Measurements from ENCODE around the gene SAP30BP.

Gene SAP30BP

DNA sequence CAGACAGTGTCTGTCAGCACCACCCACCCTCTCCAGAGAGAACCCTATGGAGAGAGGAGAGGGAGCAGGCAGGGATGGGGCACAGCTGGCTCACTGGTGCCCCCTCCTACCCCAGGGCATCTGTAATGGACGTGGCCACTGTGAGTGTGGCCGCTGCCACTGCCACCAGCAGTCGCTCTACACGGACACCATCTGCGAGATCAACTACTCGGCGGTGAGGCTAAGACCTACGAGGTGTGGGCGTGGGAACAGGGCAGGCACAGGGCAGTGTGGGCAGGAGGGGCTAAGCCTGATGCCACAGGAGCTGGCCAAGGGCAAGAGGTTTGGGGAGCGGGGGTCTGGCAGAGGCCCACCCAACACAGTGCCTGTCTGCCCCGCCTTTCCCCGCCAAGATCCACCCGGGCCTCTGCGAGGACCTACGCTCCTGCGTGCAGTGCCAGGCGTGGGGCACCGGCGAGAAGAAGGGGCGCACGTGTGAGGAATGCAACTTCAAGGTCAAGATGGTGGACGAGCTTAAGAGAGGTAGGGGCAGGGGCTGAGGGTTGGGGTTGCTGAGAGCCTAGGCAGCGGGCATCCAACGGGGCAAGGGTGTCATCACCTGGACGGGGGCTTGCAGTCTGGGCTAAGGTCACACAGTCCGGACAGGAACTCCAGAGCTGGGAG is 69.2 kb downstream of the SAP30BP start:
- Histone ChIP-seq H2AFZ (ENCODE audit: low read depth, low read length, severe bottlenecking) (no peak overlapping the region), H3K9ac (ENCODE audit: low read length) (no peak overlapping the region), H3F3A (ENCODE audit: insufficient read depth) (no peaks in the 10 kb centered on the region), H3K27ac (ENCODE audit: low read depth, low read length) (no peak overlapping the region), H3K9me2 (replicated peaks; ENCODE audit: insufficient read depth, low read length) (no peaks in the 10 kb centered on the region), H4K20me1 (ENCODE audit: low read depth, low read length) (no peaks in the 10 kb centered on the region), H3K4me2 (ENCODE audit: low read depth, low read length, poor library complexity, severe bottlenecking) (no peak overlapping the region), H3K79me2 (ENCODE audit: insufficient read depth, low read length) (no peaks in the 10 kb centered on the region), H3K36me3 (ENCODE audit: low read length) (no peaks in the 10 kb centered on the region), H3K9me3 (ENCODE audit: insufficient read depth, low read length) (no peaks in the 10 kb centered on the region), H3K27me3 (ENCODE audit: low read length) (no peaks in the 10 kb centered on the region), H3K4me3 (ENCODE audit: insufficient read depth, low read length, poor library complexity, severe bottlenecking) (no peak overlapping the region)
- TF ChIP-seq, protein P1, sequence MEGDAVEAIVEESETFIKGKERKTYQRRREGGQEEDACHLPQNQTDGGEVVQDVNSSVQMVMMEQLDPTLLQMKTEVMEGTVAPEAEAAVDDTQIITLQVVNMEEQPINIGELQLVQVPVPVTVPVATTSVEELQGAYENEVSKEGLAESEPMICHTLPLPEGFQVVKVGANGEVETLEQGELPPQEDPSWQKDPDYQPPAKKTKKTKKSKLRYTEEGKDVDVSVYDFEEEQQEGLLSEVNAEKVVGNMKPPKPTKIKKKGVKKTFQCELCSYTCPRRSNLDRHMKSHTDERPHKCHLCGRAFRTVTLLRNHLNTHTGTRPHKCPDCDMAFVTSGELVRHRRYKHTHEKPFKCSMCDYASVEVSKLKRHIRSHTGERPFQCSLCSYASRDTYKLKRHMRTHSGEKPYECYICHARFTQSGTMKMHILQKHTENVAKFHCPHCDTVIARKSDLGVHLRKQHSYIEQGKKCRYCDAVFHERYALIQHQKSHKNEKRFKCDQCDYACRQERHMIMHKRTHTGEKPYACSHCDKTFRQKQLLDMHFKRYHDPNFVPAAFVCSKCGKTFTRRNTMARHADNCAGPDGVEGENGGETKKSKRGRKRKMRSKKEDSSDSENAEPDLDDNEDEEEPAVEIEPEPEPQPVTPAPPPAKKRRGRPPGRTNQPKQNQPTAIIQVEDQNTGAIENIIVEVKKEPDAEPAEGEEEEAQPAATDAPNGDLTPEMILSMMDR (IDR thresholded peaks at IDR 0.05; ENCODE audit: insufficient read depth, low read length, poor library complexity, severe bottlenecking), result no peak
- no peak for TF ChIP-seq EZH2phosphoT487 (conservative IDR thresholded peaks at IDR 0.05; ENCODE audit: low read length)

DNA sequence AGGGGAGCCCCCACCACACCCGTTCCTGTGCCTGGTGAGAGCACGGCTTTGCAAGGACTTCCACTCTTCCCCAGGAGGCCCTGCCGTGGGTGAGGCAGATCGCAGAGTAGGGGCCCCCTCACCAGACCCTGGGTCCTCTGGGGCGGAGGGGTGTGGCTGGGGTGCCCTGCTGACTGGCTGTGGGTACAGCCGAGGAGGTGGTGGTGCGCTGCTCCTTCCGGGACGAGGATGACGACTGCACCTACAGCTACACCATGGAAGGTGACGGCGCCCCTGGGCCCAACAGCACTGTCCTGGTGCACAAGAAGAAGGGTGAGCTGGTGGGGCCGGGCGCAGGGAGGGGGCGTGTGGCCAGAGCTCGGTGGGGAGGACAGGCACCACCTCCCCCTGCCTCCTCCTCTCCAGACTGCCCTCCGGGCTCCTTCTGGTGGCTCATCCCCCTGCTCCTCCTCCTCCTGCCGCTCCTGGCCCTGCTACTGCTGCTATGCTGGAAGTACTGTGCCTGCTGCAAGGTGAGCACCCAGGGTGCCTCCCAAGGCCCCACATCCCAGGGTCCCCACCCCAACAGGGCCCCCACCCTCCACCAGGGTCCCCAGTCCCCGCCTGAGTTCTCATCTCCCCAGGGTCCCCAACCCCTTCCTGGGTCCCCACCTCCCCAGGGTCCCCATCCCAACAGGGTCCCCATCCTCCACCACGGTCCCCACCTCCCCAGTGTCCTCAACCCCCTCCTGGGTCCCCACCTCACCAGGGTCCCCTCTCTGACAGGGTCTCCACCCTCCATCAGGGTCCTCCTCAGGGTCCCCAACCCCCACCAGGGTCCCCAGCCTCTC is 70.2 kb downstream of the SAP30BP start:
- no peaks in the 10 kb centered on the region for H3K9me2 ChIP-seq (replicated peaks; ENCODE audit: insufficient read depth, low read length)
- no peak overlapping the region for H3K27ac ChIP-seq (ENCODE audit: low read depth, low read length)
- no peaks in the 10 kb centered on the region for H4K20me1 ChIP-seq (ENCODE audit: low read depth, low read length)
- H3F3A ChIP-seq (ENCODE audit: insufficient read depth), result no peaks in the 10 kb centered on the region
- no peaks in the 10 kb centered on the region for H3K27me3 ChIP-seq (ENCODE audit: low read length)
- H3K36me3 ChIP-seq (ENCODE audit: low read length), result no peaks in the 10 kb centered on the region
- no peak overlapping the region for H2AFZ ChIP-seq (ENCODE audit: low read depth, low read length, severe bottlenecking)
- no peaks in the 10 kb centered on the region for H3K79me2 ChIP-seq (ENCODE audit: insufficient read depth, low read length)
- H3K4me3 ChIP-seq (ENCODE audit: insufficient read depth, low read length, poor library complexity, severe bottlenecking), result no peak overlapping the region
- H3K4me2 ChIP-seq (ENCODE audit: low read depth, low read length, poor library complexity, severe bottlenecking), result no peak overlapping the region
- no peaks in the 10 kb centered on the region for H3K9me3 ChIP-seq (ENCODE audit: insufficient read depth, low read length)
- no peak overlapping the region for H3K9ac ChIP-seq (ENCODE audit: low read length)
- no peak for TF ChIP-seq EZH2phosphoT487 (conservative IDR thresholded peaks at IDR 0.05; ENCODE audit: low read length)

DNA sequence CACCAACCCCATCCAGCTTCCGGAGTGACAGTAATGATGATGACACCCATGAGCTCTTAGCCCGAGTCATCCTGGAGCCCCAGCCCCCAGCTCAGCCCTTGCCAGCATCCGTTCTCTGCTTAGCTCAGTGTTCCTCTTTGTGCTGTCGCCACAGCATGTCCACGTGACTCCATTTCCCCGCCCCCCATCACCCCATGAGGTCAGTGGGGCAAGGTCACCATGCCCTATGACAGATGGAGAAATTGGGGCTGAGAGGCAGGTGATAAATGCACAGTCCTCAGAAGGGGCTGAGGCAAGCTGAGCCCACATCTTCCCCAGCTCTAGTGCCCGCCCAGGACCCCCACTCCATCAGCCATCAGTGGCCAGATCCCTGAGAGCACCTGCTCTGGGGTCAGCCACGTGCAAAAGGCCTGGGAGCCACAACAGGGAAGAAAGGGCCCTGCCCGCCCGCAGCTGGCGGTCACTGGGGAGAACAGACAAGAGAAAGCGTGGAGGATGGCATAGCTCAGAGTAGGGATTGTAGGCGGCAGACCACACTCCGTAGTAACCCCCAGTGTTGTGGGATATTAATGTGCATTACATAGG is 71.2 kb downstream of the SAP30BP start:
- Histone ChIP-seq H3K4me3 (ENCODE audit: insufficient read depth, low read length, poor library complexity, severe bottlenecking) (no peak overlapping the region), H3K4me2 (ENCODE audit: low read depth, low read length, poor library complexity, severe bottlenecking) (no peak overlapping the region), H3K27ac (ENCODE audit: low read depth, low read length) (no peak overlapping the region), H3F3A (ENCODE audit: insufficient read depth) (no peaks in the 10 kb centered on the region), H3K9ac (ENCODE audit: low read length) (no peak overlapping the region), H3K9me2 (replicated peaks; ENCODE audit: insufficient read depth, low read length) (no peaks in the 10 kb centered on the region), H3K79me2 (ENCODE audit: insufficient read depth, low read length) (no peaks in the 10 kb centered on the region), H3K9me3 (ENCODE audit: insufficient read depth, low read length) (no peaks in the 10 kb centered on the region), H3K36me3 (ENCODE audit: low read length) (no peaks in the 10 kb centered on the region), H3K27me3 (ENCODE audit: low read length) (no peaks in the 10 kb centered on the region), H2AFZ (ENCODE audit: low read depth, low read length, severe bottlenecking) (no peak overlapping the region), H4K20me1 (ENCODE audit: low read depth, low read length) (no peaks in the 10 kb centered on the region)
- TF ChIP-seq, protein P1 (IDR thresholded peaks at IDR 0.05; ENCODE audit: insufficient read depth, low read length, poor library complexity, severe bottlenecking), result no peak
- no peak for TF ChIP-seq EZH2phosphoT487 (conservative IDR thresholded peaks at IDR 0.05; ENCODE audit: low read length)

Data from SU-DHL-6 (cell line).